Measurements from ENCODE around the gene PLA1A. TPM values are rescaled to one million over a fixed set of nuclear protein-coding genes. Genes with fewer than 3 reads are reported as not detected.
A peak's percentile ranks its signal among the peaks of the same experiment; 100 is the strongest.
"Not testable (repeated sequence)": the region's sequence is repeated elsewhere in the genome, so short reads cannot be mapped to it uniquely, and the experiment has no call there.

PLA1A gene
- 37.6 TPM for total RNA-seq
- long read RNA-seq, transcript PLA1A-201 (11 exons, 1,786 nt), result major isoform, 31 of 44 reads
- long read RNA-seq, partial matches to known transcripts, result 2 of 44 reads
- long read RNA-seq, other reads (novel, unspliced or antisense), result 9 of 44 reads

- Histone ChIP-seq H3K36me3 (no peaks in the 10 kb centered on the region), H3K27ac (peak within 1 kb of the TSS; percentile 72), H3K9me3 (no peaks in the 10 kb centered on the region), H3K4me1 (peaks cover 21% of the 10 kb centered on the region), H3K27me3 (no peaks in the 10 kb centered on the region), H3K4me3 (peak within 1 kb of the TSS; percentile 18)
- no peak for DNase-seq
- ATAC-seq, result peak; percentile 24
- intact Hi-C loops (cut with DNase I), result loop anchor here (10.0 kb wide), 1 partner anchor 77 kb away; the partner anchor contains the start of gene COX17
- TF ChIP-seq CTCF (IDR thresholded peaks at IDR 0.05), result no peak
Observed at GRCh38 chr3:119597548-119598288, at the start of gene PLA1A. TSS of gene PLA1A (plus strand) at chr3:119597885. CDS start at chr3:119597914, 29 bp downstream.

- Histone ChIP-seq H3K36me3 (peaks cover 4% of the 10 kb centered on the region), H3K27ac (no peak overlapping the region), H3K4me1 (no peaks in the 10 kb centered on the region), H3K4me3 (no peak overlapping the region), H3K9me3 (no peaks in the 10 kb centered on the region), H3K27me3 (no peaks in the 10 kb centered on the region)
- no peak for TF ChIP-seq CTCF (IDR thresholded peaks at IDR 0.05)
- intact Hi-C loops (cut with DNase I), result no loop called here
- DNase-seq (no peak), ATAC-seq (no peak)
Observed at GRCh38 chr3:119548341-119548740, 49.3 kb upstream of the PLA1A start.

GRCh38 chr3:119550192-119550910 is 47.3 kb upstream of the PLA1A start:
- no peak overlapping the region for H3K4me3 ChIP-seq
- H3K36me3 ChIP-seq, result no peaks in the 10 kb centered on the region
- no peaks in the 10 kb centered on the region for H3K27me3 ChIP-seq
- no peaks in the 10 kb centered on the region for H3K9me3 ChIP-seq
- no peak for DNase-seq
- no peak for TF ChIP-seq CTCF (IDR thresholded peaks at IDR 0.05)
- H3K27ac ChIP-seq, result no peak overlapping the region
- ATAC-seq, result no peak
- peaks cover 3% of the 10 kb centered on the region for H3K4me1 ChIP-seq
- intact Hi-C loops (cut with DNase I), result no loop called here

- Histone ChIP-seq H3K9me3 (no peaks in the 10 kb centered on the region), H3K4me1 (peaks cover 10% of the 10 kb centered on the region), H3K27ac (no peak overlapping the region), H3K27me3 (no peaks in the 10 kb centered on the region), H3K36me3 (no peaks in the 10 kb centered on the region), H3K4me3 (no peak overlapping the region)
- DNase-seq, result no peak
- intact Hi-C loops (cut with DNase I), result no loop called here
- no peak for TF ChIP-seq CTCF (IDR thresholded peaks at IDR 0.05)
- no peak for ATAC-seq
Observed at GRCh38 chr3:119551598-119551997, 46.1 kb upstream of the PLA1A start.

- peaks cover 10% of the 10 kb centered on the region for H3K4me1 ChIP-seq
- H3K4me3 ChIP-seq; H3K27me3 ChIP-seq; H3K9me3 ChIP-seq; H3K27ac ChIP-seq; ATAC-seq; DNase-seq; intact Hi-C loops (cut with DNase I); H3K36me3 ChIP-seq: not testable (repeated sequence)
Observed at GRCh38 chr3:119552928-119553327, 44.8 kb upstream of the PLA1A start.

- H3K4me1 ChIP-seq, result peaks cover 10% of the 10 kb centered on the region
- ATAC-seq (no peak), DNase-seq (no peak)
- no peaks in the 10 kb centered on the region for H3K9me3 ChIP-seq
- H3K27ac ChIP-seq, result no peak overlapping the region
- H3K27me3 ChIP-seq, result no peaks in the 10 kb centered on the region
- H3K4me3 ChIP-seq, result no peak overlapping the region
- TF ChIP-seq CTCF (IDR thresholded peaks at IDR 0.05), result no peak
- no peaks in the 10 kb centered on the region for H3K36me3 ChIP-seq
- intact Hi-C loops (cut with DNase I), result no loop called here
Observed at GRCh38 chr3:119553823-119554415, 43.8 kb upstream of the PLA1A start.

Data from upper lobe of right lung (tissue), 1 donor.